Neutrophil (primary cell): Measurements from ENCODE around the gene NOL9.

ENCODE experiments used
- H3K27ac ChIP-seq: fragments of 200-600 bp; sonication (generic); 2 replicates; pipeline ENCODE4 v1.5.1; 2016; ENCODE audit warnings: mild to moderate bottlenecking, moderate library complexity
- H3K27me3 ChIP-seq: fragments of 200-600 bp; sonication (generic); 2 replicates; pipeline ENCODE4 v1.6.0; 2016; ENCODE audit warnings: mild to moderate bottlenecking
- H3K36me3 ChIP-seq: fragments of 200-600 bp; sonication (generic); 2 replicates; pipeline ENCODE4 v1.5.1; 2017
- H3K4me1 ChIP-seq, 2 experiments: fragments of 200-600 bp in 1 of 2; sonication (generic) in 1 of 2; 1 replicate in 1 of 2; 2 replicates in 1 of 2; pipeline versions ENCODE4 v1.5.1 to v1.6.1; 2013 to 2016; ENCODE audit warnings: low read depth in 1 of 2, low read length in 1 of 2, mild to moderate bottlenecking in 1 of 2, moderate library complexity in 1 of 2; ENCODE audit not compliant: control insufficient read depth in 1 of 2, insufficient read depth in 1 of 2
- H3K4me3 ChIP-seq, 2 experiments: fragments of 200-600 bp in 1 of 2; sonication (generic) in 1 of 2; 1 replicate in 1 of 2; 2 replicates in 1 of 2; pipeline ENCODE4 v1.5.1; 2013 to 2016; ENCODE audit warnings: low read depth in 1 of 2, low read length in 1 of 2, mild to moderate bottlenecking in 1 of 2, moderate library complexity in 1 of 2
- H3K9me3 ChIP-seq: fragments of 200-600 bp; sonication (generic); 2 replicates; pipeline ENCODE4 v1.5.1; 2016
- TF ChIP-seq, protein P1 (sequence below): fragments of 200-600 bp; sonication (generic); IDR thresholded peaks from 2 replicates; pipeline ENCODE4 v1.5.1; 2016; ENCODE audit warnings: antibody characterized with exemption

NOL9 gene

DNA sequence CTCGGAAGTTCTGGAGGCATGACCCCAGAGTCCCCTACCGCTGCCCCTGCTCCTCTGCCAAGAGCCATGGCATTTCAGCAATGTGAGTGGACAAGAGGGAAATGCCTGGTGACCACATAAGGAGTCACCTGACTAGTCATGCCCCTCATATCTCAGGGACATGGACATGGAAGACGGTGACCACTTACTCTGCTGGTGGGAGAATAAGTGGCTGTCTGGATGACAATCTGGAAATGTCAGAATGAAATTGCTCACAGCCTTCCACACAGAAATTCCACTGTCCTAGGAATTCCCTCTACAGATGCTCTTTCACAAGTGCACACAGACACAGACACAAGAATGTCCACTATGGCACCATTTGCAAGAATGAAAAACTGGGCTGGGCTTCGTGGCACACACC, 38.5 kb downstream of the NOL9 start:
- Histone ChIP-seq H3K9me3 (no peaks in the 10 kb centered on the region), H3K27me3 (no peaks in the 10 kb centered on the region), H3K4me3 (no peak overlapping the region), H3K27ac (no peak overlapping the region), H3K4me1 (no peaks in the 10 kb centered on the region), H3K36me3 (no peaks in the 10 kb centered on the region)
- TF ChIP-seq, protein P1, sequence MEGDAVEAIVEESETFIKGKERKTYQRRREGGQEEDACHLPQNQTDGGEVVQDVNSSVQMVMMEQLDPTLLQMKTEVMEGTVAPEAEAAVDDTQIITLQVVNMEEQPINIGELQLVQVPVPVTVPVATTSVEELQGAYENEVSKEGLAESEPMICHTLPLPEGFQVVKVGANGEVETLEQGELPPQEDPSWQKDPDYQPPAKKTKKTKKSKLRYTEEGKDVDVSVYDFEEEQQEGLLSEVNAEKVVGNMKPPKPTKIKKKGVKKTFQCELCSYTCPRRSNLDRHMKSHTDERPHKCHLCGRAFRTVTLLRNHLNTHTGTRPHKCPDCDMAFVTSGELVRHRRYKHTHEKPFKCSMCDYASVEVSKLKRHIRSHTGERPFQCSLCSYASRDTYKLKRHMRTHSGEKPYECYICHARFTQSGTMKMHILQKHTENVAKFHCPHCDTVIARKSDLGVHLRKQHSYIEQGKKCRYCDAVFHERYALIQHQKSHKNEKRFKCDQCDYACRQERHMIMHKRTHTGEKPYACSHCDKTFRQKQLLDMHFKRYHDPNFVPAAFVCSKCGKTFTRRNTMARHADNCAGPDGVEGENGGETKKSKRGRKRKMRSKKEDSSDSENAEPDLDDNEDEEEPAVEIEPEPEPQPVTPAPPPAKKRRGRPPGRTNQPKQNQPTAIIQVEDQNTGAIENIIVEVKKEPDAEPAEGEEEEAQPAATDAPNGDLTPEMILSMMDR = no peak

DNA sequence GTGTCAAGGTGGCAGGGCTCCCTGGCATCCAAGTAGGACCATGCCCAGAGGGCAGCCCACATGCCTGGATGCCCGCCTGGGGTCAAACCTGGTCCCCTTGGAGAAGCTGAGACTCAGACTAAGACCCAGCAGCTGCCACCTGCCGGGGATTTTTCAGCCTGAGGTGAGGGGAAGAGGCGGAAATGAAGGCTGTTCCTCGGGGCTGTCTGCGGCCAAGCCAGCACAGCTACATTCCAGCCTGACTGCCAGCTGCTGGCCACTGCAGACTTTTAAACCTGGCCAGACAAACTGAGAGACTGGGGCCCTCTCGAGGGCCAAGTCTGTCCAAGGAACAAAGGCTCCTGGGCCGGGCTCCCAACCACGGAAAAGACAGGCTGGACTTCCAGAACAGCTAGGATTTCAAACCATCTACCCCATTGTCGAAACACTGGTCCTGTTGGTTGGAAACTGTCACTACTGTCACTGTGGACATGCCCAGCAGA, 41.0 kb downstream of the NOL9 start:
- Histone ChIP-seq H3K27me3 (peaks cover 8% of the 10 kb centered on the region), H3K27ac (no peak overlapping the region), H3K4me1 (no peaks in the 10 kb centered on the region), H3K9me3 (no peaks in the 10 kb centered on the region), H3K36me3 (no peaks in the 10 kb centered on the region), H3K4me3 (no peak overlapping the region)
- TF ChIP-seq, protein P1 = no peak

DNA sequence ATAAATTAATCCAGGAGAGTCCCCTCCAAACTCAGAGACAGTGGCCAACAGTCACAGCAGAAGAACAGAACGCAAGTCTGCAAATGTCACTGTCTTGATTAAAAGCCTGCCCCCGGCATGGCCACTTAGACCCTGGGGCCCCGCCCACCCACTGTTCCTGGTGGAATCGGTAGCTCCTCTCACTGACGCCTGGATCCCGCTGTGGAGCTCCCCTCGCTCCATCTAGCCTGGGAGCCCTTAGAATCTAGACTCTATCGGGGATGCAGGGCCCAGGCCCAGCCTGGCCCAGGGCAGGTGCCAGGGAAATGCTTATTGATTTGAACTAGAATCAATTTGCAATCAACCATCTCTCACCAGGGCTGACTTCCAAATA, 41.4 kb downstream of the NOL9 start:
- Histone ChIP-seq H3K36me3 (no peaks in the 10 kb centered on the region), H3K4me3 (no peak overlapping the region), H3K9me3 (no peaks in the 10 kb centered on the region), H3K27ac (no peak overlapping the region), H3K27me3 (peaks cover 8% of the 10 kb centered on the region), H3K4me1 (no peaks in the 10 kb centered on the region)
- TF ChIP-seq, protein P1 = no peak

DNA sequence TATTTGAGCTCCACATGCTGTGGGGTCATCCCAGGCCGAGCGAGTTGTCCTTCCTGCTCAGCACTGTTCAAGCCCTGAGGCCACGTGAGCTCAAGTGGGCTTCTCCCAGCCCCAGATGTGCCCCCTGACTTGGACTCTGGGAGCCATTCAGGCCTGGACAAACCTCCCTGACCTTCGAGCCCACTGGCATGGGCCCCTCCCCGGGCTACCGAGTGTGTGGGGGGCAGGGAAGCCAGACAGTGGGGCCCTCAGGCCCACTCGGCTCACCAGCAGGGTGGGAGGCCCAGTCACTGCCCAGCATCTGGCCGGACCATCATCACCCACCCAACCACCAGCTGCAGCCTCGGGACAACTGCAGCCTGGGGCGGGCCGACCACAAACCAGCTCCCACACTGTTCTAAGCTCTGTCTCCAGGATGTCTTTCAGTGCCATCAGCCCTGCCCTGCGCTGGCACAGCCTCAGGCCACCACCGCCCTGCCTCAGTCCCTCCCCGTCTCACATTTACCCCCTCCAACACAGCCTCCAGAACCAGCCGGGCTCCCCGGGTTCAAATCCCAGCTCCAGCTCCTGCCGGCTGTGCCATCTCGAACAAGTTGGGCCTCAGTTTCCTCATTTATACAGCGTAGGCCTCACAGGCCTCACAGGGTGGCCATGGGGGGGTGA, 41.9 kb downstream of the NOL9 start:
- Histone ChIP-seq H3K27ac (no peak overlapping the region), H3K9me3 (no peaks in the 10 kb centered on the region), H3K36me3 (no peaks in the 10 kb centered on the region), H3K27me3 (peaks cover 8% of the 10 kb centered on the region), H3K4me1 (no peaks in the 10 kb centered on the region), H3K4me3 (no peak overlapping the region)
- TF ChIP-seq, protein P1 = no peak

DNA sequence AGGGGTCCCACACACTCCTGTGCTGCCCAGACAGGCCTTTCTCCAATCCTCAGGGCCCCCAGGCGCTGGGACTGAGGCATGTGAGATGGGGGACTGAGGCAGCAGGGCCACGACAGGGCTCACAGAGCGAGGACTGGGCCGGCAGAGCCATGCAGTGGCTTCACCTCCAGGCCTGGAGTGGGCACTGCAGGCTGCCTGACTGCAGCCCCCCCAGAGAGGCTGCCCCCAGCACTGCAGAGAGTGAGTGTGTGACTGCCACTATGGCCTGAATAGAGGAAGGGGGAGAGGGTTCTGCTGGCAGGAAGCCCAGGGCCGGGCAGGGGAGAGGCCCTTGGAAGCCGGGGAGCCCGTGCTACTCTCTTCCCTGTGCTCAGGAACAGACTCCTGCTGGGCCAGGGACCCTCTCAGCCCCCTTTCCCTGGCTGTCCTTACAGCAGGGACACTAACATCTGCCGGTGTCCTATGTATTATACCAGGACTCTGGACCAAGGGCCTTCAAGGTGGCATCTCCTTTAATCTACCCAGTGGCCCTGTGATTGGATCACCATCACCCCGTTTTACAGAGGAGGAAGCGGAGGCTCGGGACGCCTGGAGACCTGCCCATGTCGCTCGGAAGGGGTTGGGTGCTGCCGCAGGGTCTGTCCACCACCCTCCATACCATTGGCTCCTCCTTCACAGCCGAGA, 42.6 kb downstream of the NOL9 start:
- Histone ChIP-seq H3K36me3 (no peaks in the 10 kb centered on the region), H3K4me1 (no peaks in the 10 kb centered on the region), H3K9me3 (no peaks in the 10 kb centered on the region), H3K27me3 (peaks cover 8% of the 10 kb centered on the region), H3K4me3 (no peak overlapping the region), H3K27ac (no peak overlapping the region)
- TF ChIP-seq, protein P1 = no peak
